ENCODE measurements around the gene ECE2.
"Not testable (repeated sequence)": the region's sequence is repeated elsewhere in the genome, so short reads cannot be mapped to it uniquely, and the experiment has no call there.

- TF ChIP-seq CTCF, POLR2AphosphoS5, POLR2A (IDR thresholded peaks at IDR 0.05): not testable (repeated sequence)
These were observed 8.6 kb upstream of the ECE2 start for GRCh38 chr3:184267249-184267648.

Measured in breast epithelium (tissue), 3 donors.